ENCODE results near the gene AMELX.

- TF ChIP-seq CTCF (IDR thresholded peaks at IDR 0.05; ENCODE audit: insufficient read depth, low read depth, low read length), result no peak
- TF ChIP-seq EZH2 (IDR thresholded peaks at IDR 0.05; ENCODE audit: insufficient read depth, low read length), result no peak
Observed at GRCh38 chrX:11309220-11309619, 16.0 kb downstream of the AMELX start.

Data from astrocyte (in vitro differentiated cells and primary cell).